ENCODE measurements around the gene PRKN.

PRKN gene

DNA sequence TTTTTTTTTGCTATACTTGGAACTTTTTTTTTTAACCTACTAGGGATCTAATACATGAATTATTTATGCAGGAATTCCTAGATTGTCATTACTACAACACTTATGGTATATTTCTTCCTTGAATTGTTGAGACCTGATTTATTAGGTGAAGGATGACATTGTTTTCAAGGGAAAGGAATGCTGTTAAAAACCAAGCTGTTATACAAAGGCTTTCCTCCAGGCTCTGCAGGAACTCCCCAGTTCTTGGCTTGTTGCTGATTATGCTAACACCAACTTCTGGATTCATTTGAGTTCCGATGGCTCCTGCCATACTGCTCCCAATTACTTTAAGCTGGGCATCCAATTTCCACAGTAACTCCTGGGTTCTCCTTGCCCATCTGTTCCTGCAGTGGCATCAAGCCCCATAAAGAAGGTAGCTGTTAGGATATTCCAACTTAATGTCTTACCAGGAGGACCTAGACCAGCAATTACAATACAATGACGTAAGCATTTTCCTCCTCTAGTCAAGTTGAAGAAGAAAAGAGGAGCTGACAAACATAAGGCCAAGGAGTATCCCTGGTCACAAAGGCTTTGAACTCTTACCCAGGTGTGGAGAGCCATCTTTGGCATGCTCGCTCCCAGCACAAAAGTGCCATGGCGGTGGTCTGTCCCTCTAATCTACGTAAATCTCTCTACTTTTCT is 1237.8 kb downstream of the PRKN start:
- Histone ChIP-seq H4K20me1 (ENCODE audit: insufficient read depth, low read length) (no peaks in the 10 kb centered on the region), H2AFZ (ENCODE audit: low read depth, low read length) (no peak overlapping the region), H3K9me3 (ENCODE audit: insufficient read depth, low read length) (no peaks in the 10 kb centered on the region), H3K79me2 (ENCODE audit: low read length) (no peaks in the 10 kb centered on the region), H3K27me3 (ENCODE audit: low read depth, low read length) (no peaks in the 10 kb centered on the region), H3K4me1 (ENCODE audit: low read length) (peaks cover 7% of the 10 kb centered on the region; the same call in 1 of the 2 replicates), H3K9ac (ENCODE audit: low read length) (no peak overlapping the region), H3K27ac (ENCODE audit: low read length) (no peak overlapping the region), H3K4me2 (ENCODE audit: low read length) (no peak overlapping the region), H3K4me3 (ENCODE audit: low read length) (no peak overlapping the region), H3K36me3 (replicated peaks; ENCODE audit: low read depth, low read length) (no peaks in the 10 kb centered on the region)
- TF ChIP-seq, protein P1, sequence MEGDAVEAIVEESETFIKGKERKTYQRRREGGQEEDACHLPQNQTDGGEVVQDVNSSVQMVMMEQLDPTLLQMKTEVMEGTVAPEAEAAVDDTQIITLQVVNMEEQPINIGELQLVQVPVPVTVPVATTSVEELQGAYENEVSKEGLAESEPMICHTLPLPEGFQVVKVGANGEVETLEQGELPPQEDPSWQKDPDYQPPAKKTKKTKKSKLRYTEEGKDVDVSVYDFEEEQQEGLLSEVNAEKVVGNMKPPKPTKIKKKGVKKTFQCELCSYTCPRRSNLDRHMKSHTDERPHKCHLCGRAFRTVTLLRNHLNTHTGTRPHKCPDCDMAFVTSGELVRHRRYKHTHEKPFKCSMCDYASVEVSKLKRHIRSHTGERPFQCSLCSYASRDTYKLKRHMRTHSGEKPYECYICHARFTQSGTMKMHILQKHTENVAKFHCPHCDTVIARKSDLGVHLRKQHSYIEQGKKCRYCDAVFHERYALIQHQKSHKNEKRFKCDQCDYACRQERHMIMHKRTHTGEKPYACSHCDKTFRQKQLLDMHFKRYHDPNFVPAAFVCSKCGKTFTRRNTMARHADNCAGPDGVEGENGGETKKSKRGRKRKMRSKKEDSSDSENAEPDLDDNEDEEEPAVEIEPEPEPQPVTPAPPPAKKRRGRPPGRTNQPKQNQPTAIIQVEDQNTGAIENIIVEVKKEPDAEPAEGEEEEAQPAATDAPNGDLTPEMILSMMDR (IDR thresholded peaks at IDR 0.05; ENCODE audit: low read depth, low read length), result no peak
- TF ChIP-seq EZH2phosphoT487 (IDR thresholded peaks at IDR 0.05; ENCODE audit: low read depth), result no peak

- no peaks in the 10 kb centered on the region for H3K36me3 ChIP-seq (replicated peaks; ENCODE audit: low read depth, low read length)
Measured at GRCh38 chr6:161487694-161488093, 1239.9 kb downstream of the PRKN start.

DNA sequence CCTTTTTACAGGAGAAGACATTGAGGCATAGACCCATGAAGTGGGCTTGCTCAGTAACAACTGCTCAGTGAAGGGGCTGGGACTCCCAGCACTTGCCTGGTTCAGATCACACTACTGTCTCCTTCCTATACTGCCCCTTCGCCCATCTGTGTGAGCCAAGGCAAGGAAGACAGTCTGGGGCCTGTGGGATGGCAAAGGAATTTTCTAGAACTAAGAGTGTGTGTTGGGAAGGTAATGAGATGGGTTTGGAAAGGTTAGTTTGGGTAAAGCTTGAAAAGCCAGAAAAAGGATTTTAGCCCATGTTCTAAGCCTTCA is 1240.4 kb downstream of the PRKN start:
- Histone ChIP-seq H3K4me3 (ENCODE audit: low read length) (no peak overlapping the region), H3K79me2 (ENCODE audit: low read length) (no peaks in the 10 kb centered on the region), H3K27ac (ENCODE audit: low read length) (no peak overlapping the region), H3K4me1 (ENCODE audit: low read length) (peaks cover under 1% of the 10 kb centered on the region; the same call in 1 of the 2 replicates), H3K4me2 (ENCODE audit: low read length) (no peak overlapping the region), H3K36me3 (replicated peaks; ENCODE audit: low read depth, low read length) (no peaks in the 10 kb centered on the region), H3K9ac (ENCODE audit: low read length) (no peak overlapping the region), H4K20me1 (ENCODE audit: insufficient read depth, low read length) (no peaks in the 10 kb centered on the region), H3K9me3 (ENCODE audit: insufficient read depth, low read length) (no peaks in the 10 kb centered on the region), H3K27me3 (ENCODE audit: low read depth, low read length) (no peaks in the 10 kb centered on the region), H2AFZ (ENCODE audit: low read depth, low read length) (no peak overlapping the region)
- TF ChIP-seq, protein P1 (IDR thresholded peaks at IDR 0.05; ENCODE audit: low read depth, low read length), result no peak
- TF ChIP-seq EZH2phosphoT487 (IDR thresholded peaks at IDR 0.05; ENCODE audit: low read depth), result no peak

More at GRCh38 chr6:161487694-161488093, 1239.9 kb downstream of the PRKN start:
- no peak overlapping the region for H3K4me2 ChIP-seq (ENCODE audit: low read length)
- no peaks in the 10 kb centered on the region for H3K79me2 ChIP-seq (ENCODE audit: low read length)
- H2AFZ ChIP-seq (ENCODE audit: low read depth, low read length), result no peak overlapping the region
- H3K27me3 ChIP-seq (ENCODE audit: low read depth, low read length), result no peaks in the 10 kb centered on the region
- no peak overlapping the region for H3K4me3 ChIP-seq (ENCODE audit: low read length)
- H3K9me3 ChIP-seq (ENCODE audit: insufficient read depth, low read length), result no peaks in the 10 kb centered on the region
- TF ChIP-seq EZH2phosphoT487 (IDR thresholded peaks at IDR 0.05; ENCODE audit: low read depth), result no peak
- TF ChIP-seq, protein P1 (IDR thresholded peaks at IDR 0.05; ENCODE audit: low read depth, low read length), result no peak
- no peaks in the 10 kb centered on the region for H4K20me1 ChIP-seq (ENCODE audit: insufficient read depth, low read length)
- no peak overlapping the region for H3K27ac ChIP-seq (ENCODE audit: low read length)
- no peak overlapping the region for H3K9ac ChIP-seq (ENCODE audit: low read length)
- H3K4me1 ChIP-seq (ENCODE audit: low read length), result peaks cover 6% of the 10 kb centered on the region; the same call in 1 of the 2 replicates

DNA sequence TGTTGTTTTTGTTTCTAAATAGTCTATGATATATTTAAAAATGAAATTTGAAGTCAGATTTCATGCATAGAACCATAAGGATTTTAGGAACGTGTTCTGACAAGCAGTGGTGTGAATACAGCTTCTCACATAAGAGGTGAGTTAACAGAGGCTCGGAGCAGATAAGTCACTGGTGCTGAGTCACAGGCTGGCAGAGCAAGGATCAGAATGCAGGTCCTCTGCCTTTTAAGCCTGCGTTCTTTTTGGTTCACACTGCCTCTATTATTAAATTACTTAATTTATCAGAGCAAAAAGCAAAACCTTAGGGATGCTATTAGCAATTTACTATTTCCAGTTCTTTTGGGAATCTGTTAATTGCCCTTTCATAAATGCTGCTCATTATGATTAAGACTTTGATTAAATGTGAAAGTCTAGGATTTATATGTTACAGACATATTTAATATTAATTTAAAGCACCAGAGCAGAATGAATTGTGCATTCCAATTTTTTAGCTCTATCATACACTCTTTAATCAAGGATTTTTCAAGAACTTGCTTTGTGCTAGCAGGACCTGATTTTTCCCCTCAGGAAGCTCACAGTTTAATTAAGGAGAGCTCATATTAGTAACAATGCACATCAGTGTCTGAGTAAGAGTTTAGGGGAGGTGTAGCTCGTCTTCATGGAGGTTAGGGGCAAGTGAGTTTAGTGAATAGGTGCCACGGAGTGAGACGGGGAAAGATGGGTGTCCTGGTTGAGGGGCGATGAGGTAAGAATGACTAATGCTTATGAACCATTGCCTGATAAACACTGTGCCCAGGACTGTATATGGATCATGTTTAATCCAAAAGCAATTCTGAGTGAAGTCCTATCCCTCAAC is 1241.0 kb downstream of the PRKN start:
- no peaks in the 10 kb centered on the region for H3K9me3 ChIP-seq (ENCODE audit: insufficient read depth, low read length)
- no peak overlapping the region for H2AFZ ChIP-seq (ENCODE audit: low read depth, low read length)
- H3K4me3 ChIP-seq (ENCODE audit: low read length), result no peak overlapping the region
- H3K4me2 ChIP-seq (ENCODE audit: low read length), result no peak overlapping the region
- H4K20me1 ChIP-seq (ENCODE audit: insufficient read depth, low read length), result no peaks in the 10 kb centered on the region
- TF ChIP-seq EZH2phosphoT487 (IDR thresholded peaks at IDR 0.05; ENCODE audit: low read depth), result no peak
- TF ChIP-seq, protein P1 (IDR thresholded peaks at IDR 0.05; ENCODE audit: low read depth, low read length), result no peak
- H3K9ac ChIP-seq (ENCODE audit: low read length), result no peak overlapping the region
- no peaks in the 10 kb centered on the region for H3K4me1 ChIP-seq (ENCODE audit: low read length)
- H3K36me3 ChIP-seq (replicated peaks; ENCODE audit: low read depth, low read length), result no peaks in the 10 kb centered on the region
- H3K79me2 ChIP-seq (ENCODE audit: low read length), result no peaks in the 10 kb centered on the region
- H3K27ac ChIP-seq (ENCODE audit: low read length), result no peak overlapping the region
- H3K27me3 ChIP-seq (ENCODE audit: low read depth, low read length), result no peaks in the 10 kb centered on the region

Measured in OCI-LY3 (cell line).